ENCODE data around the gene CDC25A.

DNA sequence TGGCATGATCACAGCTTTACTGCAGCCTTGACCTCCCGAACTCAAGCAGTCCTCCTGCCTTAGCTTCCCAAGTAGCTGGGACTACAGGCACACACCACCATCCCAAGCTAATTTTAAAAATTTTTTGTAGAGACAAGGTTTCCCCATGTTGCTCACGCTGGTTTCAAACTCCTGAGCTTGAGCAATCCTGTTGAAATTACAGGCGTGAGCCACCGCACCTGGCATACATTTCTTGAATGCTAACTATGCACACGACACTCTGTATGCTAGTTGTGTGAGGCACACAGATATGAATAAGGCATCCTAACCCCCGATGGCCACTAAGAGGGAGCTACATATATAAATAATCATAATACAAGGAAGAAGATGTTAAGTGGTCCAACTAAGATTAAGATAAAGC is 64.9 kb downstream of the CDC25A start:
- no peak for TF ChIP-seq BACH2 (CRISPR knock-in tag; IDR thresholded peaks at IDR 0.05; ENCODE audit: borderline replicate concordance)
- TF ChIP-seq, protein P1, sequence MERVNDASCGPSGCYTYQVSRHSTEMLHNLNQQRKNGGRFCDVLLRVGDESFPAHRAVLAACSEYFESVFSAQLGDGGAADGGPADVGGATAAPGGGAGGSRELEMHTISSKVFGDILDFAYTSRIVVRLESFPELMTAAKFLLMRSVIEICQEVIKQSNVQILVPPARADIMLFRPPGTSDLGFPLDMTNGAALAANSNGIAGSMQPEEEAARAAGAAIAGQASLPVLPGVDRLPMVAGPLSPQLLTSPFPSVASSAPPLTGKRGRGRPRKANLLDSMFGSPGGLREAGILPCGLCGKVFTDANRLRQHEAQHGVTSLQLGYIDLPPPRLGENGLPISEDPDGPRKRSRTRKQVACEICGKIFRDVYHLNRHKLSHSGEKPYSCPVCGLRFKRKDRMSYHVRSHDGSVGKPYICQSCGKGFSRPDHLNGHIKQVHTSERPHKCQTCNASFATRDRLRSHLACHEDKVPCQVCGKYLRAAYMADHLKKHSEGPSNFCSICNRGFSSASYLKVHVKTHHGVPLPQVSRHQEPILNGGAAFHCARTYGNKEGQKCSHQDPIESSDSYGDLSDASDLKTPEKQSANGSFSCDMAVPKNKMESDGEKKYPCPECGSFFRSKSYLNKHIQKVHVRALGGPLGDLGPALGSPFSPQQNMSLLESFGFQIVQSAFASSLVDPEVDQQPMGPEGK (CRISPR knock-in tag; IDR thresholded peaks at IDR 0.05; ENCODE audit: borderline replicate concordance) = no peak
- TF ChIP-seq ZFP3 (CRISPR knock-in tag; IDR thresholded peaks at IDR 0.05) = no peak
- TF ChIP-seq TCF4 (CRISPR knock-in tag; IDR thresholded peaks at IDR 0.05; ENCODE audit: borderline replicate concordance) = no peak
- TF ChIP-seq GLIS3 (CRISPR knock-in tag; IDR thresholded peaks at IDR 0.05) = no peak
- TF ChIP-seq ZFP30 (CRISPR knock-in tag; IDR thresholded peaks at IDR 0.05) = no peak
- no peak for TF ChIP-seq PPARA (CRISPR knock-in tag; IDR thresholded peaks at IDR 0.05; ENCODE audit: borderline replicate concordance)
- TF ChIP-seq RARB (CRISPR knock-in tag; IDR thresholded peaks at IDR 0.05) = no peak
- TF ChIP-seq ZNF565 (CRISPR knock-in tag; conservative IDR thresholded peaks at IDR 0.05; ENCODE audit: low read depth) = no peak
- no peak for TF ChIP-seq ARNTL (CRISPR knock-in tag; IDR thresholded peaks at IDR 0.05; ENCODE audit: borderline replicate concordance, low read depth)
- TF ChIP-seq SNAI2 (CRISPR knock-in tag; IDR thresholded peaks at IDR 0.05) = no peak

Measured in SK-N-SH treated with all-trans-retinoic acid at 6 μM for 48 hours (cell line).